Epidermal melanocyte (primary cell): ENCODE data around the gene C1QTNF12.

Experiments
- DNase-seq: peaks from one replicate; pipeline ENCODE4 v3.0.0; 2011; ENCODE audit warnings: low spot score; ENCODE audit not compliant: insufficient read length

Gene C1QTNF12

DNA sequence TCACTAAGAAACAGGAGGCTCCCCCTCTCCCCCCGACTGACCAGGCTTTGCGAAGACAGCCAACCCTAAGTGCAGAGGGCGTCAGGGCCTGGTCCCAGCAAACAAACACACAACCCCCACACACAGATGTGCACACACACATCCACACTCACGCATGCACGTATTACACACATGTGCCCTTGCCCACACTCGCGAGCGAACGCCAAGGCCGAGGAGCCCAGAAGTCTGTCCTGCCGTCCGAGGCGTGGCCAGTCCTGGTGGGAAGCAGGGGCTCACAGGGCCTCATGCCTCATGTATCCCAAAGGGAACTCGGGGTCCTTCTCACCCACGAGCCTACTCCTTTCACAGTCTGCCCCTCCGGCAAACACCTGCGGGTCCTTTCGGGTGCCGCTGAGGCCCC lies 16.8 kb downstream of the C1QTNF12 start:
- DNase-seq = no peak

DNA sequence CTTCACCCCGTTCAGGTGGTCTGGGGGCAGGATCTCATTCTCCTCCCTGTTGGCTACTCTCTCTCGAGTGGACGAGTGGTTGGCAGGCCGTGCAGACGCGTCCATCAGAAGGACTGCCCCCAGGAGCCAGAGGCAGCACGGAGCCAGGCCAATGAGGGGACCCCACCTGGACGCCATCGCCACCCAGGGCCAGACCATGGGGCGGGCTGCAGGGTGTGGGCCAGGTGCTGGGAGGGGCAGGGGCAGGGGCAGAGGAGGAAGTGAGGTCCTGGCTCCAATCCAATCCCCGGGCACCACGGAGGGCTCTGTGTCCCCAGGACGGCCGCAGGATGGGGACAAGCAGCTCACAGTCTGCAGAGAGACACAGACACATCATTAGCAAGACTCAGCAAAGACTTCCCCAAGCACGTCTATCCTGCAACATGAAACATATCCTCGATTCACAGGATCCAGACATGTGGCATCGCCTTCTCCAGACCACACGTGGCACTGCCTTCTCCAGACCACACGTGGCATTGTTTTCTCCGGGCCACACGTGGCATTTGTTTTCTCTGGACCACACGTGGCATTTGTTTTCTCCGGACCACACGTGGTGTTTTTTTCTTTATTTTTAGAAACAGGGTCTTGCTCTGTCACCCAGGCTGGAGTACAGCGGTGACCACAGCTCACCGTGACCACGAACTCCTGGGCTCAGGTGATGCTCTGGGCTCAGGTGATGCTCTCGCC lies 17.8 kb downstream of the C1QTNF12 start:
- DNase-seq = no peak

DNA sequence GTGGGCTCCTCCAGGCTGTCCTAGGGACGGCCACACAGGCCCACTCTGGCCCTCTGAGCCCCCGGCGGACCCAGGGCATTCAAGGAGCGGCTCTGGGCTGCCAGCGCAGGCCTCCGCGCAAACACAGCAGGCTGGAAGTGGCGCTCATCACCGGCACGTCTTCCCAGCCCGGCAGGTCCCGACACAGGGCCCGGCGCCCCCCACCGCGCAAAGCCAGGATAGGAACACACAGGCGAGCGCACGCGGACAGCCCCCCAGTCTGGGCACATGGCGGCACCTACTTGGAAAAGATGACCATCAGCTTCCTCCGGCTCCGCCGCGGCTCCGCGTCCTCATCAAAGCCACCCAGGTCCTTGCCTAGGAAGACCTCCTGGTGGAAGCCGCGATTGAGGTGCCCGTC lies 18.3 kb downstream of the C1QTNF12 start:
- no peak for DNase-seq

DNA sequence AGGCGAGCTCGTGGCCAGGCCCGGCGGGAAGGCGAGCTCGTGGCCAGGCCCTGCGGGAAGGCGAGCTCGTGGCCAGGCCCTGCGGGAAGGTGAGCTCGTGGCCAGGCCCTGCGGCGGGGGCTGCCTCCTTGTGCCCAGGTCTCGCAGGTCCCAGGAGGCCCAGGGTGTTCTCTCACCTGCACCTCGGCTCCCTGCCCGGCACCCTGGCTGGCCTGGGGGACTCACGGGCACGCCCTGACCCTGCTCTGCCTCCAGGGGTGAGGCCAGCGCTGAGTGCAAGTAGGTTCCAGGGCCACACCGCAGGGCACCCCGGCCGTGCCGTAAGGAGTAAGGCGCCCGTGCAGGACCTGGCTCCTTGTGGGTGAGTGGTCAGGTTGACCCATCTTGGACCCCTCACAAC lies 19.1 kb downstream of the C1QTNF12 start:
- DNase-seq = no peak

DNA sequence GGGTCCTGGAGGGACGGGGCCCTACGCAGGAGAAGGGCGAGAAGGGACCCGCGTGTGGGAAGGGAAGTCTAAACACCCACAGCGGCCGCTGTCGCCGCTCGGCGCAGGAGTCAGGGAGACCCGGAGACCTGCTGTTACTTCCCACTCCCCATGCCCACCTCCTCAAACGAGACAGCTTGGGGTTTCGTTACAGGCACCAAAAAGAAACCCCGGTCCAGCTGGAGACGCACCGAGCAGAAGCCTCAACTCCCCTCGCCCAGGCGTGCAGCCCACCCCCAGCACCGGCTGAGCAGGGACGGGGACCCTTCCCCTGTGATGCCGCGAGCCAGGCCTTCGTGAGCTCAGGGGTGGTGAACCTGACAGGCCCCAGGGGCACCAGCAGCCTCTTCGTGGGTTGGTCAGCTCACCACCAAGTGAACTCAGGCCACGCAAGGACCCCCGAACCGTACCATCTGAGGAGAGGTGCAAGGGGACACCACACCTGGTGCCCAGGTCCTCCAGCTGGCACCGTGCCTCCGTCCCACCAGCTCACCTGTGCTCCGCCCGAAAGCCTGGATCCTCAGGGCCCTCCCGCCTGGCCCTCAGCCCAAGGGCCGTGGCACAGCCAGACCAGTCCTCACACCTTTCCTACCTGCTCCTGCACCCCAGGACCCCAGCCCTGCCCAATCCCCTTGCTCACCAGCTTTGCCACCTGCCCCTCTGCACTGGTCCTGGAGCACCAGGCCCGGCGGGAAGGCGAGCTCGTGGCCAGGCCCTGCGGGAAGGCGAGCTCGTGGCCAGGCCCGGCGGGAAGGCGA lies 19.8 kb downstream of the C1QTNF12 start:
- DNase-seq = no peak

DNA sequence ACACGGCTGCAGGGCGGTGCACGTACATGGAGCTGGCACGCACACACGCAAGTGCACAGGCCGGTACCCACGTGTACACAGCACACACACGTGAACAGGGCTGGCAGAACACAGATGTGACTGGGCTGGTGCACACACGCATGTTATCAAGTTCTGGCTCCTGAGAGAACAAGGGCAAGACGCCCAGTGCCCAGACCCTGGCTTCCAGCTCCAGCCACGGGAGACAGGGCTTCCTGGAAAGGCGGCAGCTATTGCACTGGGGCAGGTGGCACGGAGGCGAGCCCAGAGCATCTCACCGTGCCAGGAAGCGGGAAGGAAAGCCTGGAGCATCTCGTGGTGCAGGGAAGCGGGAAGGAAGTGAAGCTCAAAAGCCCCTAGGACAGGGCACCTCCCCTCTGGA lies 20.6 kb downstream of the C1QTNF12 start:
- no peak for DNase-seq

DNA sequence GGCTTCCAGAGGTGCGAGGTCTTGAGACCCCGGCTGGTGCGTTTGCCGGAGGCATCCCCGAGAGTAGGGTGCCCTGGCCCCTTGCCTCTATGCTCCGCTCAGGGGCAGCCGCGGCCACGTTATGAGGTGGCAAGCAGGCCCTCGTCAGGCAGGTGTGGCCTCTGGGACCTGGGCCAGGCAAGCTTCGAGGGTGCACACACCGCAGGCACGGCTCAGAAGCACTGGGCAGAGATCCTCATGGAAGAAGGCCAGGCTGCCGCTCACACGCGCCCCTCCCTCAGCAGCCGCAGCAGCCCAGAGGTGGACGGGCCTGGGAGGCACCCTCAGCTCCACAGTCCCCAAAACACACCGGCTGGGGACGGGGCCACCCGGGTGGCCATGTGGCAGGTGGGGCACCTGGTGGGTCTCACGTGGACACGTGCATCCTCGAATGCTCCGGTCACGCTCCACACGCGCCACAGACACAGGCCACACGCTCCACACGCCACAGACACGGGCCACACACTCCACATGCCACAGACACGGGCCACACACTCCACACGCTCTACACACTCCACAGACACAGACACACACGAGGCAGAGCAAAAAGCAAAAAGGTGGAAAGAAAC lies 21.2 kb downstream of the C1QTNF12 start:
- DNase-seq = no peak

DNA sequence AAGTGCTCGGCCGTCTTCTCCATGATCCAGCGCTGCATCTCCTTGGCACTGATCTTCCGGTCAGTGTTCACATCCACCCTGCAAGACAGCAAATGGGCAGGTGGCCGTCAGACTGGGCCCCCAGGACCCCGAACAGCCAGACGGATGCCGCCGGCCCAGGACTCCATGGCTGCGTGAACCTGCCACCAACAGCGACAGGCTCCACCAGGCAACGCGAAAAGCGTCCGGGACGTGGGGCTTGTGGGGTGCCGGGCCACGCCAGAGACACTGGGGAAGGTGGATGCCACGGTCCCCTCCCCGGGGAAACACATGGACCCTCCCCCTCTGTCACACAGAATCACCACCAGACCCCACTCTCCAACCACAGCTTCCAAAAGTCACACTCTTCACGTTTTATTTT lies 22.6 kb downstream of the C1QTNF12 start:
- DNase-seq = no peak

DNA sequence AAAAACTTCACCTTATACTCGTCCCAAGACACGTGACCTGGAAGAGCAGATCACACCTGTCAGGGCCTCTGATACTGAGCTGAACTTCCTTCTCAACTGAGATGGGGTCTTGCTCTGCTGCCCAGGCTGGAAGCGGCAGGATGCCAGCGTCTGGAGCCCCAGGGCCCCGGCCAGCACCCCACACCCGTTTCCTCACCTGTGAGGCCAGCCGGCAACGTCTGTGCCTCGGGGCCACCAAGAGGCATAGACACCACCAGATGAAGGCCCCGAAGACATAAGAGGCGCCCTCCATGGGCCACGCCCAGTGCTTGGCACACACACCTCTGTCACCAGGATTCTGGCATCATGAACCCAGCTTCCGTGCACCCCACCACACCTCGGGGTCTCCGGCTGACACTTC lies 23.2 kb downstream of the C1QTNF12 start:
- DNase-seq = no peak

DNA sequence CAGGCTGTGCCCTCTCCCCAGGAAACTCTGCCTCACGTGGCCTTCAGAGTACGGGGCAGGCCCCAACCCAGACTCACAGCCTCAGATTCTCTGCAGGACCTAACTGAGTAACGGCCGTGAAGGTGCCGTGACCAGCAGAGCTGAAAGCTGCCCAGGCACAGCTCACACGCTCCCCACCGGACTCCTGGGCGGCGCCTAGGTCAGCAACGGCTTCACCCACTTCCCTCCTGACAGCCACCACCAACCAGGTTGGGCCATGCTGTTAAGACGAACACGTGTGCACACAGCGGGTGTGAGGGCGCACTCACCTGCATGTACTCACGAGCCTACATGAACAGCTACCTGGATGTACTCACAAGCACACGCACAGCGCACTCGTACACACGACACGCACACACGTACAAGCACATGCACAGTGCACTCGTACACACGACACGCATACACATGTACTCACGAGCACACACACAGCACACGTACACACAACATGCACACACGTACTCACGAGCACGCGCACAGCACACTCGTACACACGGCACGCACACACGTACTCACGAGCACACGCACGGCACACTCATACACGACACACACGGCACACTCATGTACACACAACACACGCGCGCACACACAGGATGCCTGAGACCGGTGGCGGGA lies 23.8 kb downstream of the C1QTNF12 start:
- DNase-seq = no peak

DNA sequence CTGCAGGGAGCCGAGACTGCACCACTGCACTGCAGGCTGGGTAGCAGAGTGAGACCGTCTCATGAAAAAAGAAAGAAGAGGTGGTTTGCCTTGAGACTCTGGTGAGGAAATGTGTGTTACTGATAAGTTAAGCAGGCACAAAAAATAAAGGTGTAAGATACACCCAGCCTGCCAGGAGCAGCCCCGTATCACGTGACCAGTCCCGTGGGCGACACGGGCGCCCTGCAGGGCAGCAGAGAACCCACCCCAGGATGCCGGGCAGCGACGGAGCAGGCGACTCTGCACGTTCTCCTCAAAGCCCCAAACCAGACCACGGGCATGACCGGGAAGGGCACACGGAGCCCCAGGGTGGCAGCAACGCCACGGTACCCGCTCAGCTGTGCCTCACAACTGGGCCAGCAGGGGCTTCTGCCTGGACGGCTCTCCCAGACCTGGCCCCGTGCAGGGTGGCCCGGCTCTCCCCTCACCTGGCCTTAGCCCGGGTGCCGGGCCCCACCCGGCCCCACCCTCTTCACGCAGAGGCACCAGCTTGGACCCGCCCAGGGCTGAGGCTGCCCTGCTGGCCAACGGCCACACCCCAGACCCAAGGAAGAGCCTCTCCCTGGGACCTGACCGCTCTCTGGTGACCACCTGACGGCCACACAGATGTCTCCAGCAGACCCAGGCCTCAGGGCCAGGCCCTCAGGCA lies 24.5 kb downstream of the C1QTNF12 start:
- DNase-seq = no peak

DNA sequence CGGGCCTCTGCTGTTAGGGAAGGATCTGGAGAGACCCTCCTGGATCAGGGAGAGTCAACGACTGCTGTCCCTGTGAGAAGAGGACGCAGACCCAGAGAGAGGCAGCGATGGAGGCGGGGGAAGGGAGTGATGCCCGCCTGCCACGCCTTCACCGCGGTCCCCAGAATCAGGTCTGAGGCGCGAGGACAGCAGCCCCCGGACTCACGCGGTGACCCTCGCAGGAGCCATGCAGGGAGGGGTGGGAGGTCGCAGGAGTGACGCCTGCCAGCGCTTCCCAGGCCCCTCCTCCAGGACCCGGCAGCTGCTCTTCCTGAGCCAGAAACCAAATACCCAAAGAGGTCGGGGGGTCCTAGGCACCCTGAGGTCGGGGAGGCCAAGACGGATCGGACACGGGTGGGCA lies 26.3 kb downstream of the C1QTNF12 start:
- no peak for DNase-seq

DNA sequence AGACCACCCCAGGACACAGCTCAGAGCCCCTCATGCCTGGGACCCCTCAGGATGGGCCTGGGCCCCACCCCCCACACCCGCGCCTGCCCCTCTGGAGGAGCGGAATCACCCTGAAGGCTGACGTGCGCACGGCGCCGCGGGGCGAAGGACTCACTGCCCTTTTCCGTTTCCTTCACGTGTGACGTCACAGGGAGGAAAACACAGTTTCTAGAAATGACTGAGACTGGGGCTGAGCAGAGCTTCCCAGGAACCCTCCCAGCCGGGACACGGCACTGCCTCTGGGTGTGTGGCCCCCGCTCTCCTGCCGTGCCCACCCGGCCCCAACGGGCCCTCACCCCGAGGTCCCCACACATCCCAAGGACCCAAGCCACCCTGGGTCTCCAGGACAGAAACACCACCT lies 27.2 kb downstream of the C1QTNF12 start:
- no peak for DNase-seq

DNA sequence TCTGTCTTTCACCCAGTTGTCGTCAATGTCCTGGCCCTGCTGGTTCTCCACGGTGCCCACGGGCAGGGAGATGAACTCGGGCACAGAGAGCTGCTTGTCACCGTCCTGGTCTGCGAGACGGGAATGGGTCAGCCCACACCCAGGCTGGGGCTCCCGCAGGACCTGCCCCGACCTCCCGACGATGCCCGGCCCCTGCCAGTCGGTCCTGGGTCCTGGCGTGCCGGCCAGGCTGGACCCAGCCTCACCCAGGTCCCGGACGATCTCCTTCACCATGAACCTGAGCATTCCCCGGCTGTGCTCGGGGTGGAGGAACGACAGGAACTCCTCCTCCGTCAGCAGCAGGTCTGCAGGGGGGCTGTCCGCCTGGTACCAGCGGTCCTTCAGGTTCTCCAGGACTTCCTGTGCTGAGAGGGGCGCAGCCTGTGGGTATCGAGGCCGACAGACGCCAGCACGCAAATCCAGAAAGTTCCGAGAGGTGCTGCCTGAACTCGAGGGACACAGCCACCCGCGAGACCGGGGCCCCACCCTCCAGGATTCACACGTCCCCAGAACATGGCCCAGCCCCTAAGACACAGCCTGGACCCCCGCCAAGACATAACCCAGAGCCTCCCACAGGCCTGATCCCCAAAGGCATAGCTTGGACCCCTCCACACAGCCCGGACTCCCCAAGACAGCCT lies 27.9 kb downstream of the C1QTNF12 start:
- no peak for DNase-seq

DNA sequence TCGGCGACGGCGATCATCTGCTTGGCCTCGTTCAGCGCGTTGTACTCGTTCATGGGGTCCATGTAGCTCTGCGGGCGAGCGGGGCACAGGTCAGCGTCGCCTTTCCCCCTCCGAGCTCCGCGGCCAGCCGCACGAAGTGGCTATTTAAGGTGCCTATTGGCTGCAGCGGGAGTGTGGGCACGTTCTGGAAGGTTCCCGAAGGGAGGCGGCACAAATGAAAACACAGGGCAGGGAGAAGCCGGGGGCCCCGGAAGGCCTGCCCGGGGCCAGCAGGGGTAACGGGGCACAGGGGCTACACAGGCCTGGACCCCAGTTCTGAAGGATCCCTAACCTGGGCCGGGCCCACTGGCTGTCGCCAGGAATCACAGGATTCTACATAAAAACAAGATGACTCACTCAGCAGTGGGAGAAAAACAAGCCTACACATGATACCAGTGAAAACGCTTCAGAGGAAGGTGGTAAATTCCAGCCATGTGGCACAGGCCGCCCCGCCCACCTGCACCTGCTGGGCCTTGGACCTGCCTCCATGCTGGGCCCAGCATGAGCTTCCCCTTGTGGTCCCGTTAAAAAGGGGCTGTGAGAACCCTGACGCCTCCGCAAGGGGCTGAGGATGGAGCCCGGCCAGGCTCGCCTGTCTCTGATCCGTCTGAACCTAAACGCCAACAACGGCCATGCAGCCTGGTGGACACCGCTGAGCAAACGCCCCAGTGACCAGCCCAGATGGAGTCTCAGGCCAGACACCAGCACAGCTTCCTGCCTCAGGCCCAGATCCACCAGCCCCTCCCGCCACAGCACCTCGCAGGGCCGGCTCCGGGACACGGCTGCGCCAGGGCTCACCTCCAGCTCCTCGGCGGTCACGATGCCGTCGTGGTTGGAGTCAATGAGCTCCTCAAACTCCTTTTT lies 28.6 kb downstream of the C1QTNF12 start:
- no peak for DNase-seq

DNA sequence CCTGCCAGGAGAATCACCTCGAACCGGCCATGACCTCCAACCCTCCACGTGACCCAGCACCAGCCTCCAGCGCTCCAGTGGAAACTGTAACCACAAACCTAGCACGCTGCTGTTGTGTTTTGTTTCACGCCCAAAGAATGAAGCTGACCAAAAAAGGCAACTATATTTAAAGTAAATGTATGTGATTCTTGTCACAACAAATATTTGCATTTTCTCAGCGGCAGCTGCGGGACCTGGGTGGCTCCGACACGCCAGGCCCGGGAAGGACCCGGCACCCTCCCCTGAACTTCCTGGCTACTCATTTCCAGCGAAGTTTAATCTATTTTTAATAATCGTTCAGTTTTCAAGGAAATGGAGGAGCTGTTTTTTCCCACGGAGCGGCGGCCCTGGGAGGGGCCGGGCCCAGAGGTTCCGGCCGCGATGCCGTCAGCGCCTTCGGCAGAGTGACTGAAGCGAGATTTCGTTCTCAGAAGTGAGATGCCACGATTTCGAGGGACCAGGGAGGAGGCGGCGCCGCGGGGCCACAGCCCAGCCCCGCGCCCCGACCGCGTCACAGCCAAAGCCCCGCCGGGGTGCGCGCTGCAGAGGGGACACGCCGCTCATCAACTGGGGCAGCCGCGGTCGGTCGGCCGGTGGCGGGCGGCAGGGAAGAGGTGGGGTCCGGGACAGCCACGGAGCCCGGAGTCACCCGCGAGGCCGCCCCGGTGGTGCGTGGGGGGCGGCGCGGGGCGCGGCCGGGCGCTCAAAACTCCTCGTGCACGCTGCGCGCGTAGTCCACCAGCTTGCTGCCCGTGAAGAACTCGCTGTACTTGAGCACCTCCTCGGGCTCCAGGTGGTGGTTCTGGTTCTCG lies 29.5 kb downstream of the C1QTNF12 start:
- no peak for DNase-seq

DNA sequence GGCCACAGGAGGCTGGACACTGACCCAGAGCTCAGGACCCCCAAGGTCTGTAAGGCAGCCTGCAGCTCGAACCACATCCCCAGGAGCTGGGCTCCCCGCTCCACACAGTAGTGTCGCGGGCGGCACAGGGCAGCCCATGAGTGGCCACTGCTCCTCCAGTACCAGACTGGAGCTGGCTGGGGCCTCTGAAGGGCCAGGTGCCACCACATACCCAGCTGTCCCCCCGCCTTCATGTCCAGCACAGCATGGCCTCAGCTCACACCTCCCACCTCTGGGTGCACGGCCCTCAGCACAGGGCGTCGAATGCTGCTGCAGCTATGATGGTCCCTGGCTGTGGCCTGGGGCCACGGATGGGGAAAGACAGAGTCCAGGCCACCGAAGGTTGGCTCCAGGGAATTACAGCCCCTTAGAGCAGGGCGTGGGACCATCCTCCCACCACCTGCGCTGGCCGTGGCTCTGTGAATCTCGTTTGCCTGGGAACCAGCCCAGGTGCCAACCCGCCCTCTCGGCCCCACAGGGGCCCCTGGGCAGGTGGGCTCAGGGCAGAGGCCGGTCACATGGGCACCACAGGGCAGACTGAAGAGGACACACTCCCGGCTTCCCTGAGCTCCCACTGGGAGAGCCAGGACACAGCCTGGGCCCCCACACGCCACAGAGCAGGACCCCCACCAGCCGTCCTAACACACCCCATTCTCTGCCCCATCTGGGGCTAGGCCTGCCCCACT lies 30.5 kb downstream of the C1QTNF12 start:
- DNase-seq = no peak

DNA sequence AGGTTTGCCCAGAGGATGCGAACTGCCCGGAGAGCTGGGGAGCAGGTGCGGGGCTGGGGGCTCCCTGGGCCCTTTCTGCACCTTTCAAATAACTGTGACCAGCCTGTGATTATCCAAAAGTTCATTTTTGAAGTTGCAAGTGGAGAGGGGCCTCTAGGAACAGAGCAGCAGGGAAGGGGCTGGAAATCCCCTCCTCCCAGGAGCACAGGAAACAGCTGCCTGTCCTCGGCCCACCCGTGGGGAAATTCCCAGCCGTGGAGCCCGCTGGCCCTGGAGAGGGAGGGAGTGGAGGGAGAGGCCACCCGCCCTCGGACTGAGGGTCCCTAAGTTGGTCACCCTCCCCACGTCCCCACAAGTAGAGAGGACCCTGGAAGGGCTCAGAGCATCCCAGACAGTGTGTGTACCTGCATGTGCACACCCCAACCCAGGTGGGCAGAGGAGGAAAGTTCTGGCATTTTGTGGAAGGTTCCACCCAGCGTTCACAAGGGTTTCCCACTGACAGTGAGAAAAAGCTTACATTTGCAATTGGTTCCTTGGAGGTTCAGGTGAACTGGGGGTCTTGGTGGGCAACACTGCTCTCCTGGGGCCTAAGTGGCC lies 31.3 kb downstream of the C1QTNF12 start:
- no peak for DNase-seq
